GM19351 (cell line): ENCODE results near the gene FITM1.

Source experiments
- ATAC-seq: cut with Tn5 transposase; IDR thresholded peaks from one replicate; pipeline ENCODE4 v1.9.1; 2021; ENCODE audit warnings: mild to moderate bottlenecking, moderate library complexity; ENCODE audit not compliant: unreplicated experiment

Gene FITM1

DNA sequence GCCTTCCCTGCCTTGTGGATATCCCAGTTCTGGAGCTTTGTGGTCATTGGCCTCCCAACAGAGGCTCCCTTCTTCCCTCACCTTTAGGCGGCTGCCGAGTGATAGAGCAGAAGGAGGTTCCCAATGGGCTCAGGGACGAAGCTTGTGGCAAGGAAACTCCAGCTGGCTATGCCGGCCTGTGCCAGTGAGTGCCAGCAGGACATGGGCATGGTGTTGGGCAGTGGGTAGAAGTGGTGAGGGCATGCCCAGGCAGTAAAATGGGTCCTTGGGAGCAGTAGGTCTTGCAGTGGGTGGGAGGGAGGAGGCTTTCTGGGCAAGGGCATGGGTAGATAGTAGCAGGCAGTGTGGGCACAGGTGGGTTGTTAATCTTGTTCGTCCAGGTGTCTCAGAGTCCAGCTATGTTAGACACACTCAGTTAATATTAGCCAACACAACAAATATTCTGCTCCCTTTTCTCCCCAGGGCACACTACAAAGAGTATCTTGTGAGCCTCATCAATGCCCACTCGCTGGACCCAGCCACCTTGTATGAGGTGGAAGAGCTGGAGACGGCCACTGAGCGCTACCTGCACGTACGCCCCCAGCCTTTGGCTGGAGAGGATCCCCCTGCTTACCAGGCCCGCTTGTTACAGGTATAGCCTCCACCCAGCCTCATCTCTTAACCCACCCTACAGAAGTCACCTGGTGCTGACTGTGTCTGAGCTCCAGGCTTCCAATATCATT is 29.5 kb downstream of the FITM1 start:
- ATAC-seq, result no peak

DNA sequence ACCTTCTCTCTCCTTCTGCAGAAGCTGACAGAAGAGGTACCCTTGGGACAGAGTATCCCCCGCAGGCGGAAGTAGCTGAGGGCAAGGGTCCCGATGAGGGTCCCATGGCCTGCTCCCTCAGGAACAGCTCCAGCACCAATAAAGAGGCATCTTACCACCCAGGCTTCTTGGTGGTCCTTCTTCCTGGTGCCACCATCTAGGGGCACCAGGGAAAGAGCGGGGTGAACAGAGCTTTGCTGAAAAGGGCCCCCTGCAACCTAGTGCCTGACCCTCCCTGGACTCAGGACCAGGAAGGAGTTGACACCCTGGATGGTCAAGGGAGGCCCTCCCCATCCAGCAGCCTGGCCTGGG is 30.0 kb downstream of the FITM1 start:
- ATAC-seq, result no peak

- ATAC-seq, result peak; percentile 92
Measured at GRCh38 chr14:24160850-24161804, 30.7 kb downstream of the FITM1 start, which contains the start of gene IRF9. Gene IRF9 (plus strand): TSS chr14:24161265. CDS start chr14:24162145, 880 bp downstream.

DNA sequence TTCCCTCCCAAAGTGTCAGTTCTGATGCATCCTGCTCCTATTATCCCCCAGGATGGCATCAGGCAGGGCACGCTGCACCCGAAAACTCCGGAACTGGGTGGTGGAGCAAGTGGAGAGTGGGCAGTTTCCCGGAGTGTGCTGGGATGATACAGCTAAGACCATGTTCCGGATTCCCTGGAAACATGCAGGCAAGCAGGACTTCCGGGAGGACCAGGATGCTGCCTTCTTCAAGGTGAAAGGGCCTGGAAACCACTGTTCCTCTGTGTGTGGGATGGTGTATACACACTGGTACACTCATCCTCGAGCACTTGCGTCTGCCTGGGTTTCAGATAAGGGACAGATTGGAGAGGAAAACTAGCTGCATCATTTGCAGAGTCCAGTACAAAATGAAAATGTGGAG is 31.6 kb downstream of the FITM1 start:
- ATAC-seq, result no peak

- no peak for ATAC-seq
Measured at GRCh38 chr14:24164518-24164991, 34.1 kb downstream of the FITM1 start.

DNA sequence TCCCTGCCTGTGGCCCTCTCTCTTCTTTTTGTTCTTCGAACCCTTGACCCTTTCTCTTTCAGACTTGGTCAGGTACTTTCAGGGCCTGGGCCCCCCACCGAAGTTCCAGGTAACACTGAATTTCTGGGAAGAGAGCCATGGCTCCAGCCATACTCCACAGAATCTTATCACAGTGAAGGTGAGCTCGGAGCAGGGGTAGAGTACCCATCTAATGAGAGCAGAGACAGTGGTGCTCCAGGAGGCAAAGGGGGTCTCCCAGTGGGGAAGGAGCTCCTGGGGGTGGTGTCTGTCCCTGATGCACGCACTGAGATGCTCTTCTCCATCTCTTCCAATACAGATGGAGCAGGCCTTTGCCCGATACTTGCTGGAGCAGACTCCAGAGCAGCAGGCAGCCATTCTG is 35.3 kb downstream of the FITM1 start:
- no peak for ATAC-seq

GRCh38 chr14:24167469-24168114 is 37.1 kb downstream of the FITM1 start:
- no peak for ATAC-seq

- ATAC-seq, result peak; percentile 69
Measured at GRCh38 chr14:24171422-24172260, 41.2 kb downstream of the FITM1 start, which contains the start of gene REC8. Gene REC8 (plus strand): TSS chr14:24172080. CDS start chr14:24172553, 473 bp downstream.

DNA sequence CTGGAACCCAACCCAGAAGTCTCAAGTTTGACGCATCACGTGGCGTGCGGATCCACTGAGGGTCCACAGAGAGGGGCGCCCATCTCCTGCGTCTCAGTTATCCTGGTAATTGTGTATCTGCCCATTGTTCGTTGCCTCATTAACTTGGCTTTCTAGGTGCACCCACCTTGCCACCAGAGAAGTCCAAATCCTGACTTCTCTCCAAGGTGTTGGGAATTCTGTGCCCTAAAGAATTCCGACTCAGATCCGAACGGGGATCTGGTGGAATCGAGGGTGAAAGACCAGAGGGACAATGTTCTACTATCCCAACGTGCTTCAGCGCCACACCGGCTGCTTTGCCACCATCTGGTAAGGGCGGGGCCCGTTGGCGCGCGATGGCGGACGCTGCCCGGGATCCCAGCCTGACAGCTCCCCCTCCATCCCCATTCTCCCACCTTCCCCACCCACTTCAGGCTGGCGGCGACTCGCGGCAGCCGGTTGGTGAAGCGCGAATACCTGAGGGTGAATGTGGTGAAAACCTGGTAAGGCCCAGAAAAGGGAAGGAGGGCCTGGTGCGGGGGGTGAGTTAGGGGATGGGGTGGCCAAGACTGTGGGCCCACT is 41.9 kb downstream of the FITM1 start:
- ATAC-seq, result no peak

- ATAC-seq, result no peak
Measured at GRCh38 chr14:24172871-24173281, 42.4 kb downstream of the FITM1 start.

- no peak for ATAC-seq
Measured at GRCh38 chr14:24176599-24176998, 46.1 kb downstream of the FITM1 start.

GRCh38 chr14:24177041-24177825 is 46.8 kb downstream of the FITM1 start:
- ATAC-seq, result no peak

GRCh38 chr14:24177891-24178290 is 47.4 kb downstream of the FITM1 start:
- ATAC-seq, result no peak

DNA sequence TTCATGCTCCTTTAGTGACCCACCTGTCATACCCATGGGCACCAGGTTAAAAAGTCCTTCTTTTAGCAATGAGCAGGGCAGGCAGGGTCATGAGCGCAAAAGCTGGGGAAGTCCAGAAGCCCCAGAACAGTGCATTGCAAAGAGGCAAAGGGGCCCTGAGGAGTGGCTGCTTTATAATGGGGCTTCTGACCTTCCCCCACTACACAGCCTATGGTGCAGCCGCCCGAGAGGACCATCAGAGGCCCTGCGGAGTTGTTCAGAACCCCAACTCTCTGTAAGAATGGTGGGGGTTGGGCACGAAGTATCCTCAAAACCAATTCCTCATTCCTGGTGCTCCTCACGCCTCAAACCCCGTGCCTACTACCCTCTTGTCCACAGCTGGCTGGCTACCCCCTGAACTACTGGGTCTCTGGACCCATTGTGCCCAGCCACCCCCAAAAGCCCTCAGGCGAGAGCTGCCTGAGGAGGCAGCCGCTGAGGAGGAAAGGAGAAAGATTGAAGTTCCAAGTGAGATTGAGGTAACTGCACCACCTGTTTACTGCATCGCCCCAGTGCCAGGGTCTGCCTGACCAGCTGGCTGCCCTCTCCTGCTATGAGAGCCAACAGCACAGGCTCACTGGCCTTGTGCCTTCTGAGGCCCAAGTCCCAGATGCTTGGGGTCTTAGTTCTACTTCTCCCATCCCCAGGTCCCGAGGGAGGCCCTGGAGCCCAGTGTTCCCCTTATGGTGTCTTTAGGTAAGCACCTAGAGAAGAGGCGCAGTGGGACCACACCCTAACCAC is 48.1 kb downstream of the FITM1 start:
- ATAC-seq, result no peak

DNA sequence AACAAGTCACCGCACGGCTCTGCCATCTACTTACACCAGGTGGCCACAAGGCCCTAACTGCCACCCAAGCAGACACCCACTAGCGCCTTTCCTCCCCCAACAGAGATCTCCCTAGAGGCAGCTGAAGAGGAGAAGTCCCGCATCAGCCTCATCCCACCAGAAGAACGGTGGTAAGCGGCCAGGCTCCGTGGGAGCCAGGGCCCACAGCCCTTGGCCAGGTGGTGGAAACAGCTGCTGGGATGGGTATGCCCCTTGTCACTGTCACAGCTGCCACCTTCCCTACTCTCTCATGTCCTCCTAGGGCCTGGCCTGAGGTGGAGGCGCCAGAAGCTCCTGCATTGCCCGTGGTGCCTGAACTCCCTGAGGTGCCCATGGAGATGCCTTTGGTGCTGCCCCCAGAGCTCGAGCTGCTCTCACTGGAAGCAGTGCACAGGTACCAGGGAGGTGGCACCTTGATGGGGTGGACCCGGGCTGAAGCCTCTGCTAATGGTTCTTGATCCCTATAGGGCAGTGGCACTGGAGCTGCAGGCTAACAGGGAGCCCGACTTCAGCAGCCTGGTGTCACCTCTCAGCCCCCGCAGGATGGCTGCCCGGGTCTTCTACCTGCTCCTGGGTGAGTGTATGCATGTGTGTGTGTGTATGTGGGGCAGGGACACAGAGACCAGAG is 49.0 kb downstream of the FITM1 start:
- ATAC-seq, result no peak

- no peak for ATAC-seq
Measured at GRCh38 chr14:24179961-24180796, 49.7 kb downstream of the FITM1 start.
